PC-3 (cell line): ENCODE data around the gene ISYNA1. TPM values are rescaled to one million over a fixed set of nuclear protein-coding genes. Genes with fewer than 3 reads are reported as not detected.

Source experiments
- ATAC-seq: fragments of 200-7000 bp; cut with Tn5 transposase; 2 replicates; pipeline ENCODE4 v1.9.1; 2020; ENCODE audit warnings: mild to moderate bottlenecking, moderate library complexity
- BruUV-seq: library from RNA; stranded (reverse); fragments of 400-500 nt; replicated peaks from 2 replicates; lab custom pipeline; 2021; lab: Mats Ljungman, UMichigan
- CTCF ChIA-PET: fragments of 300-600 bp; sonication (Branson Sonifier 250); formaldehyde crosslinking; loops from one replicate; lab custom pipeline; 2022; ENCODE audit warnings: antibody characterized with exemption; lab: Charles Lee
- POLR2A ChIA-PET: fragments of 300-600 bp; sonication (Branson Sonifier 250); formaldehyde crosslinking; loops from one replicate; lab custom pipeline; 2022; ENCODE audit warnings: antibody characterized with exemption; ENCODE audit not compliant: unreplicated experiment; lab: Charles Lee
- DNase-seq: peaks from one replicate; pipeline ENCODE4 v3.0.0-alpha.2; 2015
- H2AFZ ChIP-seq: fragments of 300-600 bp; sonication (generic); 2 replicates; pipeline ENCODE4 v1.6.0; 2016; ENCODE audit warnings: antibody characterized with exemption, low read length
- H3F3A ChIP-seq: fragments of 300-600 bp; sonication (generic); one replicate; pipeline ENCODE4 v1.6.0; 2017; ENCODE audit warnings: antibody characterized with exemption, low read length, control low read depth, mild to moderate bottlenecking; ENCODE audit not compliant: unreplicated experiment
- H3K27ac ChIP-seq: fragments of 300-600 bp; sonication (generic); 2 replicates; pipeline ENCODE4 v1.5.1; 2016; ENCODE audit warnings: mild to moderate bottlenecking, low read length
- H3K27me3 ChIP-seq: fragments of 300-600 bp; sonication (generic); 2 replicates; pipeline ENCODE4 v1.6.1; 2016; ENCODE audit warnings: low read length, mixed read lengths
- H3K36me3 ChIP-seq: fragments of 300-600 bp; sonication (generic); 2 replicates; pipeline ENCODE4 v1.6.1; 2016; ENCODE audit warnings: low read depth, mixed run types, low read length, mixed read lengths
- H3K4me1 ChIP-seq: fragments of 300-600 bp; sonication (generic); 2 replicates; pipeline ENCODE4 v1.5.1; 2016; ENCODE audit warnings: low read length; ENCODE audit not compliant: insufficient read depth
- H3K4me2 ChIP-seq: fragments of 300-600 bp; sonication (generic); 2 replicates; pipeline ENCODE4 v1.6.0; 2016; ENCODE audit warnings: low read length
- H3K4me3 ChIP-seq: fragments of 300-600 bp; sonication (generic); 2 replicates; pipeline ENCODE4 v1.5.1; 2016; ENCODE audit warnings: mild to moderate bottlenecking, low read length, mixed read lengths
- H3K79me2 ChIP-seq: fragments of 300-600 bp; sonication (generic); 2 replicates; pipeline ENCODE4 v1.6.1; 2017; ENCODE audit warnings: low read length, mixed read lengths
- H3K9ac ChIP-seq: fragments of 300-600 bp; sonication (generic); 2 replicates; pipeline ENCODE4 v1.6.0; 2016; ENCODE audit warnings: mild to moderate bottlenecking, low read length
- H3K9me2 ChIP-seq: fragments of 300-600 bp; sonication (generic); replicated peaks from 2 replicates; pipeline ENCODE4 v1.6.1; 2016; ENCODE audit warnings: mixed run types, low read length, mixed read lengths
- H3K9me3 ChIP-seq: fragments of 300-600 bp; sonication (generic); 2 replicates; pipeline ENCODE4 v1.6.1; 2016; ENCODE audit warnings: low read length, mixed read lengths
- H4K20me1 ChIP-seq: fragments of 300-600 bp; sonication (generic); 2 replicates; pipeline ENCODE4 v1.6.1; 2016; ENCODE audit warnings: low read length, mixed read lengths
- CTCF ChIP-seq: fragments of 300-600 bp; sonication (generic); conservative IDR thresholded peaks from 2 replicates; pipeline ENCODE4 v1.5.1; 2017; ENCODE audit warnings: antibody characterized with exemption, low read depth, mild to moderate bottlenecking, low read length
- EZH2 ChIP-seq: fragments of 300-600 bp; sonication (generic); IDR thresholded peaks from one replicate; pipeline ENCODE4 v1.6.1; 2017; ENCODE audit warnings: antibody characterized with exemption, mild to moderate bottlenecking, low read length; ENCODE audit not compliant: unreplicated experiment
- EZH2phosphoT487 ChIP-seq: fragments of 300-600 bp; sonication (generic); IDR thresholded peaks from 2 replicates; pipeline ENCODE4 v1.6.1; 2018; ENCODE audit warnings: mild to moderate bottlenecking, antibody characterized with exemption, low read length, borderline replicate concordance
- intact Hi-C: fragments of 100-400 bp; cut with micrococcal nuclease; formaldehyde crosslinking; loops from 2 replicates; pipeline ENCODE4 v1.9.0; 2023
- total RNA-seq: library from RNA; depleted of rRNA; stranded (reverse); fragments of >200 nt; gene quantifications from 2 replicates; pipeline ENCODE4 v1.2.3, GENCODE V29; 2014

ISYNA1 gene
- total RNA-seq, 1 experiment from 2014 or later: 19.4 TPM

DNA sequence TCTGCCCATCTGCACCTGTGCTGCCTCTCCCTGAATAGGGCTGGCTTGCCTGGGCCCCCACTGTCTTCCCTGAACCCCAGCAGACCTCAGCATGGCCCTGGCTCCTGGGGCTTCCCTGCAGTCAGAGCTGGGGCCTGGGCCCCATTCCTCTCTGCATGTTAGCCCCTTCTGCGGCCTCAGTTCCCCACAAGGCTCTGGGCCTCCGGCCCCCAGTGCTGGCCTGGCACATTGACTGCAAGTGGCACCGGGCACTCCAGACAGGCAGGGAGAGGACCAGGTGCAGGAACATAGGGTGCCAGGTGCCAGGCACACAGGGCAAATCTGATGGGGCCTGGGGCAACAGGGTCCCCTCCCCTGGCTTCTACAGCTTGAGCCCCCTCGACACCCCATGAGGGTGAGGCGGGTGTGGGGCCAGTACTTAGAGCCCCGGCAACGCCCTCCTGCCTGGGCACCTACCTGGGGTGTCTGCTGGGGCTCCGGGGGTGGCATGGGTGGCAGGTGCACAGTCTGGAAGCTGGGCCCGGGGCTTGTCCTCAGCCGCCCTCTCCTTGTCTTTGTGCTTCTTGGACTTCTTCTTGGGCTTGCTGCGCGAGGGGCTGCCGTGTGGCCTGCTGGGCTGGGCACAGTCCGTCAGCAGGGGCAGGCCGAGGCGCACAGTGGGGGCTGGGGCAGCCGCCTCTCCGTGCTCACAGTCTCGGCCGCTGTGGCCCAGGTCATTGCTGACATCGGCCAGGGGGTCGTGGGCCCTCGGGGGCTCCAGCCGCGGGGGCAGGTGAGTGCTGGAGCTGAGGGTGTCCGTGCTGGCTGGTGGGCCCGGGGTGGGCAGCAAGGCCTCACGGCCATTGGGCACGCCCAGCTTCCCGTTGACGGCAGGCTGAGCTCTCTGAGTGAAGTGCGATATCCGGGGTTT lies 12.3 kb upstream of the ISYNA1 start:
- ATAC-seq: no peak
- TF ChIP-seq EZH2 (no peak), CTCF (no peak), EZH2phosphoT487 (no peak)
- no peak overlapping the region for H3K27ac ChIP-seq
- intact Hi-C loops: no loop called here
- DNase-seq: no peak
- BruUV-seq: no TSS peak
- no peaks in the 10 kb centered on the region for H3F3A ChIP-seq
- no peak overlapping the region for H3K9ac ChIP-seq
- peaks cover 22% of the 10 kb centered on the region for H3K36me3 ChIP-seq
- no peak overlapping the region for H2AFZ ChIP-seq
- no peaks in the 10 kb centered on the region for H3K79me2 ChIP-seq
- H3K27me3 ChIP-seq: no peaks in the 10 kb centered on the region
- H3K4me3 ChIP-seq: no peak overlapping the region
- no peak overlapping the region for H3K4me2 ChIP-seq
- H3K9me3 ChIP-seq: no peaks in the 10 kb centered on the region
- POLR2A ChIA-PET: no interaction called here
- no peaks in the 10 kb centered on the region for H4K20me1 ChIP-seq
- H3K4me1 ChIP-seq: peaks cover 21% of the 10 kb centered on the region
- H3K9me2 ChIP-seq: no peaks in the 10 kb centered on the region
- CTCF ChIA-PET: interaction anchor here (1.1 kb wide), 1 partner anchor 12 kb away, joined by 14 read pairs; no protein-coding TSS in a partner anchor

GRCh38 chr19:18449552-18449951 lies 11.6 kb upstream of the ISYNA1 start:
- Histone ChIP-seq H3F3A (no peaks in the 10 kb centered on the region), H3K79me2 (no peaks in the 10 kb centered on the region), H3K9me3 (no peaks in the 10 kb centered on the region), H3K9ac (no peak overlapping the region), H3K4me3 (no peak overlapping the region), H4K20me1 (no peaks in the 10 kb centered on the region), H3K36me3 (peaks cover 22% of the 10 kb centered on the region), H3K4me2 (no peak overlapping the region), H3K9me2 (no peaks in the 10 kb centered on the region), H3K27ac (no peak overlapping the region), H3K27me3 (no peaks in the 10 kb centered on the region), H2AFZ (no peak overlapping the region), H3K4me1 (peaks cover 21% of the 10 kb centered on the region)
- no peak for ATAC-seq
- BruUV-seq: no TSS peak
- intact Hi-C loops: no loop called here
- TF ChIP-seq EZH2phosphoT487 (no peak), CTCF (no peak), EZH2 (no peak)
- DNase-seq: no peak
- CTCF ChIA-PET: no interaction called here
- POLR2A ChIA-PET: no interaction called here

DNA sequence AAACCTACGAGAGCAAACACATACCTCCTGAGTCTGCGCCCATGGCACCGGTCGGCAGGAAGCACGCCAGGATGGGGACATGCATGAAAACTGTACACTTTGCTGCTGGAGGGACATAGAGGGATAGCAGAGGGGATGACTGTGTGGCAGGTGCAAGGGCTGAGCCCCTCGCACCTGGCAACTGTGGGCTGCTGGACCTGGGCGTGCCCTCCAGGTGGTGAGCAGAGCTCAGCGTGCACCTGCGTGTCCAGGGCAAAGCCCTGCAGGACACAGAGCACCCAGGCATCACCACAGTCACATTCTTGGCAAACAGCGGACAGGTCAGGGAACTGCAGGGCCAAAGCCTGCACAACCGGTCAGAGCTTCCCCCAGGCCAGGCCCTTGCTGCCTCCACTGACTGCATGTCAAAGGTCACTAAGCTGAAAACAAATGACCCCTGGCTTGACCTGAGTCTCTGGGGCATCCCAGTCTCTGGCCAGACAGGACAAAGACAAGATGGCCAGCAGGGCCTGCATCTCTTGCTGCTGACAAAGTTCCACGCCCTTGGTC lies 9.0 kb upstream of the ISYNA1 start:
- BruUV-seq: no TSS peak
- H3K79me2 ChIP-seq: no peaks in the 10 kb centered on the region
- ChIA-PET CTCF (no interaction called here), POLR2A (no interaction called here)
- no peak overlapping the region for H2AFZ ChIP-seq
- H3F3A ChIP-seq: no peaks in the 10 kb centered on the region
- ATAC-seq (no peak), DNase-seq (no peak)
- H3K36me3 ChIP-seq: peaks cover 25% of the 10 kb centered on the region
- H3K4me2 ChIP-seq: no peak overlapping the region
- no peaks in the 10 kb centered on the region for H3K9me2 ChIP-seq
- H4K20me1 ChIP-seq: no peaks in the 10 kb centered on the region
- H3K9me3 ChIP-seq: no peaks in the 10 kb centered on the region
- H3K4me1 ChIP-seq: no peaks in the 10 kb centered on the region
- no peaks in the 10 kb centered on the region for H3K27me3 ChIP-seq
- no peak for TF ChIP-seq EZH2phosphoT487
- no peak for TF ChIP-seq CTCF
- intact Hi-C loops: no loop called here
- H3K9ac ChIP-seq: no peak overlapping the region
- H3K4me3 ChIP-seq: no peak overlapping the region
- no peak overlapping the region for H3K27ac ChIP-seq
